ENCODE results near the gene SYT2.

Gene SYT2

DNA sequence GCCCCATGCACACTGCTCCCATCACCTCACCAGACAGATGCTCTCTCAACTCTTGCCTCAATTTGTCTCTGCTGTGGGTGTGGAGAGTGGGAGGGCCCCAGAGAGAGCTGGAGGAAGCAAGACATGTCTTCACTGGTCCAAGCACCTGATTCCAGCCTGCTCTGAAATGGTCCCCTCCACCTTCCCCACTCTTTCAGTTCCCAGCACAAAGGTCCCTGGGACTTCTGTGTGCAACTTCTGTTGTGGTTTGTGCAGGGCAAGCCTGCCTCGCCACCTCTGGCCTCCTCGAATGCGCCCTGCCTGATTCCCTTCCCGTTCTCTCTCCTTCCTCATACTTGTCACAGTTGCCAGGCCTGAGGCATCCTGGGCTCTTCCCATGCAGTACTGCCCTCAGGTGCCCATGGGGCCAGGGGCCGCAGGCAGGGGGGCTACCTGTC lies 119.3 kb downstream of the SYT2 start:
- TF ChIP-seq TAF1 (IDR thresholded peaks at IDR 0.05; ENCODE audit: borderline replicate concordance, insufficient read depth, low read length) = no peak
- TF ChIP-seq SIN3A (IDR thresholded peaks at IDR 0.05; ENCODE audit: borderline replicate concordance, insufficient read depth, low read length) = no peak
- no peak for TF ChIP-seq REST (IDR thresholded peaks at IDR 0.05; ENCODE audit: insufficient read depth in 1 of 2, low read depth in 2 of 2, low read length in 2 of 2)
- no peak for TF ChIP-seq POLR2AphosphoS5 (IDR thresholded peaks at IDR 0.05; ENCODE audit: low read depth, low read length)
- TF ChIP-seq FOXP2 (optimal IDR thresholded peaks at IDR 0.05; ENCODE audit: borderline replicate concordance, extremely low read depth, extremely low read length, insufficient read depth) = no peak

DNA sequence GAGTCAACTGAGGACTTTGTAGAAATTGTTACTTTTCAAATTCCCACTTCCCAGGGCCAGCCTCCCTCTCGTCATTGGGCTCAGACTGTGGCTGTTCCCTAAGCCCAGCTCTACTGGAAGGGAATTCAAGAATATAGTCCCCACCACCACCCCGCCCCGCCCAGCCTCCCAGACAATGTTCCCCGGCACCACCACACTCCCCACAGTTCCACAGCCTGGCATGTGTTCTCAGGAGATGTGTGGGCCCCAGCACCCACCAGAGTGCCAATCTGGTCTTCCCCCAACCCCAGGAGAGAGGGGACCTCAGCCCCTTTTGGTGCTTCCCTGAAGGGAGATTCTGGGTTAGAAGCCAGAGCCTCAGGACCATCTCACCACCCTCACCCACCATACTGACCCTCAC lies 120.1 kb downstream of the SYT2 start:
- TF ChIP-seq REST (IDR thresholded peaks at IDR 0.05; ENCODE audit: insufficient read depth in 1 of 2, low read depth in 2 of 2, low read length in 2 of 2) (no peak), POLR2AphosphoS5 (IDR thresholded peaks at IDR 0.05; ENCODE audit: low read depth, low read length) (no peak), TAF1 (IDR thresholded peaks at IDR 0.05; ENCODE audit: borderline replicate concordance, insufficient read depth, low read length) (no peak), FOXP2 (optimal IDR thresholded peaks at IDR 0.05; ENCODE audit: borderline replicate concordance, extremely low read depth, extremely low read length, insufficient read depth) (no peak), SIN3A (IDR thresholded peaks at IDR 0.05; ENCODE audit: borderline replicate concordance, insufficient read depth, low read length) (no peak)

GRCh38 chr1:202589190-202589930 lies 120.9 kb downstream of the SYT2 start:
- TF ChIP-seq POLR2AphosphoS5 (IDR thresholded peaks at IDR 0.05; ENCODE audit: low read depth, low read length) (no peak), REST (IDR thresholded peaks at IDR 0.05; ENCODE audit: insufficient read depth in 1 of 2, low read depth in 2 of 2, low read length in 2 of 2) (peak in 1 of 2 experiments; percentile 40; a peak in 1 of 4 replicates), FOXP2 (optimal IDR thresholded peaks at IDR 0.05; ENCODE audit: borderline replicate concordance, extremely low read depth, extremely low read length, insufficient read depth) (peak; percentile 46), TAF1 (IDR thresholded peaks at IDR 0.05; ENCODE audit: borderline replicate concordance, insufficient read depth, low read length) (0 out of 2 replicates have a peak, but pooled peaks have one; percentile 12), SIN3A (IDR thresholded peaks at IDR 0.05; ENCODE audit: borderline replicate concordance, insufficient read depth, low read length) (0 out of 2 replicates have a peak, but pooled peaks have one; percentile 58)

GRCh38 chr1:202588503-202589189 lies 121.6 kb downstream of the SYT2 start:
- TF ChIP-seq REST (IDR thresholded peaks at IDR 0.05; ENCODE audit: insufficient read depth in 1 of 2, low read depth in 2 of 2, low read length in 2 of 2) = no peak
- TF ChIP-seq SIN3A (IDR thresholded peaks at IDR 0.05; ENCODE audit: borderline replicate concordance, insufficient read depth, low read length) = no peak
- TF ChIP-seq TAF1 (IDR thresholded peaks at IDR 0.05; ENCODE audit: borderline replicate concordance, insufficient read depth, low read length) = no peak
- no peak for TF ChIP-seq FOXP2 (optimal IDR thresholded peaks at IDR 0.05; ENCODE audit: borderline replicate concordance, extremely low read depth, extremely low read length, insufficient read depth)
- TF ChIP-seq POLR2AphosphoS5 (IDR thresholded peaks at IDR 0.05; ENCODE audit: low read depth, low read length) = no peak

Data from PFSK-1 (cell line).